Coronary artery (tissue), 2 donors: ENCODE measurements around the gene NACA.

Source experiments
- DNase-seq: peaks from one replicate; pipeline ENCODE4 v3.0.0-alpha.2; 2017; ENCODE audit warnings: low spot score
- H3K27ac ChIP-seq, 2 donors: fragments of 200-600 bp; sonication (generic); one replicate each; pipeline ENCODE4 v1.5.1; 2016 to 2019
- H3K4me3 ChIP-seq: fragments of 200-600 bp; sonication (generic); 2 replicates; pipeline ENCODE4 v1.5.1; 2016; ENCODE audit warnings: mild to moderate bottlenecking, moderate library complexity
- TF ChIP-seq, protein P1 (sequence below): fragments of 200-600 bp; sonication (generic); IDR thresholded peaks from one replicate; pipeline ENCODE4 v1.5.1; 2019; ENCODE audit warnings: antibody characterized with exemption

Gene NACA

DNA sequence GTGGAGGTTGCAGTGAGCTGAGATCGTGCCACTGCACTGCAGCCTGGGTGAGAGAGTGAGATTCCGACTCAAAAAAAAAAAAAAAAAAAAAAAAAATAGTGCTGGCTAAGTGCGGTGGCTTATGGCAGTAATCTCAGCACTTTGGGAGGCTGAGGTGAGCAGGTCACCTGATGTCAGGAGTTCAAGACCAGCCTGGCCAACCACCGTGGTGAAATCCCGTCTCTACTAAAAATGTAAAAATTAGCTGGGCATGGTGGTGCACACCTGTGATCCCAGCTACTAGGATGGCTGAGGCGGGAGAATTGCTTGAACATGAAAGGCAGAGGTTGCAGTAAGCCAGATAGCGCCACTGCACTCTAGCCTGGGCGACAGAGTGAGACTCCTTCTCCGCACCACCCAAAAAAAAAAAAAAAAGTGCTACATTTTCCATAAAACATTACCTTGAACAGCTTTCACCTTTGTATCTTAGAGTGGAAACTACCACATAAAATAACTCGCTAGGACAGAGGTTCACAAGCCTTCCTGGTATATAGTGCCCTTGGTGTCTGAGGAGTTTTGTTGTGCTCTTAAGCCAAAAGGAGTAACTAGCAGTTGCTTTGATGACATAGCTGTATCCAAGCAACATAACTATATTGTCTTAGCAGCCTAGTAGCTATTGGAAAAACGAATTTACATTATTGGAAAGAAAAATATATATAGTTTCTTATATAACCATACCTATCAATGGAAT lies 48.1 kb downstream of the NACA start:
- TF ChIP-seq, protein P1, sequence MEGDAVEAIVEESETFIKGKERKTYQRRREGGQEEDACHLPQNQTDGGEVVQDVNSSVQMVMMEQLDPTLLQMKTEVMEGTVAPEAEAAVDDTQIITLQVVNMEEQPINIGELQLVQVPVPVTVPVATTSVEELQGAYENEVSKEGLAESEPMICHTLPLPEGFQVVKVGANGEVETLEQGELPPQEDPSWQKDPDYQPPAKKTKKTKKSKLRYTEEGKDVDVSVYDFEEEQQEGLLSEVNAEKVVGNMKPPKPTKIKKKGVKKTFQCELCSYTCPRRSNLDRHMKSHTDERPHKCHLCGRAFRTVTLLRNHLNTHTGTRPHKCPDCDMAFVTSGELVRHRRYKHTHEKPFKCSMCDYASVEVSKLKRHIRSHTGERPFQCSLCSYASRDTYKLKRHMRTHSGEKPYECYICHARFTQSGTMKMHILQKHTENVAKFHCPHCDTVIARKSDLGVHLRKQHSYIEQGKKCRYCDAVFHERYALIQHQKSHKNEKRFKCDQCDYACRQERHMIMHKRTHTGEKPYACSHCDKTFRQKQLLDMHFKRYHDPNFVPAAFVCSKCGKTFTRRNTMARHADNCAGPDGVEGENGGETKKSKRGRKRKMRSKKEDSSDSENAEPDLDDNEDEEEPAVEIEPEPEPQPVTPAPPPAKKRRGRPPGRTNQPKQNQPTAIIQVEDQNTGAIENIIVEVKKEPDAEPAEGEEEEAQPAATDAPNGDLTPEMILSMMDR: no peak
- no peak overlapping the region for H3K4me3 ChIP-seq
- H3K27ac ChIP-seq: no peak overlapping the region
- peak; percentile 41 for DNase-seq

DNA sequence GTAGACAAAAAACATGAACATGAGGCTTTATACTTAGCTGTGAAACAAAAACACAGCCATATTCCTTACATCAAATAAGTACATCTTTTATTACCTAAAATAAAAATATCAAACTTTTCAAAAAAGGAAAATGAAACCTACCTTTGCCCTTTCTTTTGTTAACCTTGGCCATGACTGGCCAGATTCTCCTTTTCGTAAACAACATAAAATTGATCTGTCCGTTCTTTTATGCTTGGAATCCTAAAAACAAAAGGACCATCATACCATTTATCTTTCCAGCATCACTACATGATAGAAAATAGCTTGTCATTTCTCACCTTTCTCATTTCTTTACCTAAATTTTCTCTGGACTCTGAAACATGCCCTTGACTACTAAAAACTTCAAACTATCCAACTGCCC lies 53.5 kb downstream of the NACA start:
- Histone ChIP-seq H3K27ac (no peak overlapping the region), H3K4me3 (no peak overlapping the region)
- no peak for DNase-seq
- TF ChIP-seq, protein P1: no peak

- TF ChIP-seq, protein P1: no peak
- DNase-seq: no peak
- H3K27ac ChIP-seq: no peak overlapping the region
- H3K4me3 ChIP-seq: no peak overlapping the region
Measured at GRCh38 chr12:56670836-56671235, 54.3 kb downstream of the NACA start.

- H3K4me3 ChIP-seq: no peak overlapping the region
- no peak for DNase-seq
Measured at GRCh38 chr12:56668197-56668457, 57.0 kb downstream of the NACA start.

More at GRCh38 chr12:56668197-56668457, 57.0 kb downstream of the NACA start:
- H3K27ac ChIP-seq: no peak overlapping the region
- TF ChIP-seq, protein P1: no peak
